Ovary (tissue), 9 donors: Measurements from ENCODE around the gene IFI30. TPM values are rescaled to one million over a fixed set of nuclear protein-coding genes. Genes with fewer than 3 reads are reported as not detected.

Source experiments
- DNase-seq, 5 donors: peaks; one replicate each; pipeline ENCODE4 v3.0.0-alpha.2; 2019 to 2020
- H3K27ac ChIP-seq, 2 donors: fragments of 200-600 bp; one replicate each; pipeline versions ENCODE4 v1.5.1 to v1.8.0; 2019 to 2022
- H3K27me3 ChIP-seq: fragments of 200-600 bp; one replicate; pipeline ENCODE4 v1.8.0; 2022
- H3K36me3 ChIP-seq: fragments of 200-600 bp; sonication (generic); one replicate; pipeline ENCODE4 v1.5.1; 2019
- H3K4me1 ChIP-seq: one replicate; pipeline ENCODE4 v1.8.1; 2013; ENCODE audit warnings: mild to moderate bottlenecking, moderate library complexity; ENCODE audit not compliant: insufficient read depth
- H3K4me3 ChIP-seq: fragments of 200-600 bp; sonication (generic); one replicate; pipeline ENCODE4 v1.5.1; 2017
- H3K9me3 ChIP-seq, 2 donors: fragments of 200-600 bp in 1 of 2; sonication (generic) in 1 of 2; one replicate each; pipeline versions ENCODE4 v1.5.1 to v1.8.1; 2013 to 2019; ENCODE audit warnings: mild to moderate bottlenecking in 1 of 2, moderate library complexity in 1 of 2
- EP300 ChIP-seq: sonication (generic); formaldehyde crosslinking; IDR thresholded peaks from one replicate; pipeline ENCODE4 v1.6.1; 2017; ENCODE audit warnings: antibody characterized with exemption
- POLR2A ChIP-seq: fragments of 450-650 bp; IDR thresholded peaks from one replicate; pipeline ENCODE4 v1.6.1; 2017; ENCODE audit warnings: antibody characterized with exemption, mild to moderate bottlenecking, moderate library complexity
- WGBS, 3 donors: extraction: QIAGEN DNeasy Blood & Tissue Kit in 1 of 3; methylation state at CpG; one replicate each; pipeline versions ENCODE4 v1.1.5 to v1.1.7; 2013 to 2017; 5-methylcytosine and 5-hydroxymethylcytosine counted together
- intact Hi-C, 4 donors: fragments of 100-400 bp; cut with DNase I; formaldehyde crosslinking; loops; one replicate each; pipeline versions ENCODE4 v1.11.0 to v1.15.1; 2022 to 2023
- polyA plus RNA-seq, 2 donors: library from polyadenylated mRNA; stranded (reverse); fragments of 200-250 nt in 1 of 2; fragments of 350-450 nt in 1 of 2; fragmentation: Illumina TruSeq in 1 of 2; extraction: RNeasy Lipid Tissue Mini Kit (QIAGEN cat#74804) in 1 of 2; gene quantifications; one replicate each; pipeline ENCODE4 v1.2.3, GENCODE V29; 2013 to 2014
- total RNA-seq, 7 donors: library from RNA; depleted of rRNA in 2 of 7; stranded (reverse); fragments of >200 nt in 2 of 7; fragmentation: NEBNext Ultra II Directional in 3 of 7; extraction: Animal tissue kit (Norgen Biotek cat#: 25700) in 3 of 7; gene quantifications; one replicate each; pipeline versions ENCODE4 v1.1.0 to v1.2.4, GENCODE V29; 2016 to 2023
- TF ChIP-seq, protein P1 (sequence below), 3 donors: fragments of 450-650 bp in 2 of 3; fragments of 200-600 bp in 1 of 3; IDR thresholded peaks; one replicate each; pipeline versions ENCODE4 v1.5.1 to v1.8.0; 2016 to 2022; ENCODE audit warnings: antibody characterized with exemption in 3 of 3, mild to moderate bottlenecking in 1 of 3
- donor health status: DM: no; HTN: no; CAD: no; lungs with moderate emphysema.
- donor health status: DM: no; HTN: no; CAD: no.
- donor health status: Bipolar disorder and iron deficiency.
- donor health status: DM: yes; HTN: yes; CAD: no.
- donor health status: DM: no; HTN: no; CAD: no.
- donor health status: DM: yes; HTN: yes; CAD: no.

IFI30 gene
- total and polyA plus RNA-seq, 9 donors: 10.1 to 70.9 (median 21.8) TPM

DNA sequence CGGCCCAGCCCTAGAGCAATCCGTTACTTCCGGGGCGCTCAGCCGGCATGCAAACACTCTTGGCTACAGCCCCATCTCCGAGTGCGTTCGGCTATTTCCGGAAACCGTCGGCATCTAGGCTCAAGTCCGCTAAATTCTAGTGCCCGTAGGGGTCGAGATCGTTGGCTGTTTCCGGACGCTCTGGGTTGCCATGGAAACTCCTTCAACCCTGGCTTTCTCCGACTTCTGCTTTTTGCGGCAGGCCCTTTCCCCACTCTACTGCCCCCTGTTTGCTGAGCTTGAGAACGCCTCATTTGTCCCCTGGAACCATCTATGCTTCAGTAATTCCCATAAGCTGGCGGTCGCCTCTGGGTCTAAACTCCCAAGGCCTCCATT is 21.2 kb upstream of the IFI30 start:
- peak overlapping the region; percentile 66 for H3K4me3 ChIP-seq
- H3K4me1 ChIP-seq: peaks cover 18% of the 10 kb centered on the region
- H3K27ac ChIP-seq: peak overlapping the region; percentile 73 to 79
- intact Hi-C loops: loop anchor here in 2 of 4 donors (5.0 to 10.0 kb wide), 3 partner anchors 35 to 72 kb away; partner anchors contain the start of gene PDE4C (in 1 of the 2)
- H3K36me3 ChIP-seq: no peaks in the 10 kb centered on the region
- no peaks in the 10 kb centered on the region for H3K27me3 ChIP-seq
- no peaks in the 10 kb centered on the region for H3K9me3 ChIP-seq
- 0% methylated on average over 22 of the region's 22 CpGs for WGBS, 3 donors
- peak; percentile 94 to 99 (median 98) for DNase-seq
- TF ChIP-seq POLR2A: peak; percentile 2
- TF ChIP-seq, protein P1, sequence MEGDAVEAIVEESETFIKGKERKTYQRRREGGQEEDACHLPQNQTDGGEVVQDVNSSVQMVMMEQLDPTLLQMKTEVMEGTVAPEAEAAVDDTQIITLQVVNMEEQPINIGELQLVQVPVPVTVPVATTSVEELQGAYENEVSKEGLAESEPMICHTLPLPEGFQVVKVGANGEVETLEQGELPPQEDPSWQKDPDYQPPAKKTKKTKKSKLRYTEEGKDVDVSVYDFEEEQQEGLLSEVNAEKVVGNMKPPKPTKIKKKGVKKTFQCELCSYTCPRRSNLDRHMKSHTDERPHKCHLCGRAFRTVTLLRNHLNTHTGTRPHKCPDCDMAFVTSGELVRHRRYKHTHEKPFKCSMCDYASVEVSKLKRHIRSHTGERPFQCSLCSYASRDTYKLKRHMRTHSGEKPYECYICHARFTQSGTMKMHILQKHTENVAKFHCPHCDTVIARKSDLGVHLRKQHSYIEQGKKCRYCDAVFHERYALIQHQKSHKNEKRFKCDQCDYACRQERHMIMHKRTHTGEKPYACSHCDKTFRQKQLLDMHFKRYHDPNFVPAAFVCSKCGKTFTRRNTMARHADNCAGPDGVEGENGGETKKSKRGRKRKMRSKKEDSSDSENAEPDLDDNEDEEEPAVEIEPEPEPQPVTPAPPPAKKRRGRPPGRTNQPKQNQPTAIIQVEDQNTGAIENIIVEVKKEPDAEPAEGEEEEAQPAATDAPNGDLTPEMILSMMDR (IDR thresholded peaks at IDR 0.05): peak; percentile 22 to 76 (median 74)
- no peak for TF ChIP-seq EP300

GRCh38 chr19:18152817-18153555 is 20.6 kb upstream of the IFI30 start, which contains the start of gene PIK3R2:
Gene PIK3R2 (plus strand): TSS chr19:18153163. CDS start chr19:18155880, 2,717 bp downstream.
- no peaks in the 10 kb centered on the region for H3K36me3 ChIP-seq
- H3K27ac ChIP-seq: peak within 1 kb of the TSS; percentile 73 to 79
- H3K27me3 ChIP-seq: no peaks in the 10 kb centered on the region
- H3K4me1 ChIP-seq: peaks cover 18% of the 10 kb centered on the region
- WGBS, 3 donors: 1% methylated on average over 34 to 86 of the region's 86 CpGs
- intact Hi-C loops: loop anchor here in 2 of 4 donors (5.0 to 10.0 kb wide), 3 partner anchors 36 to 72 kb away; partner anchors contain the start of gene PDE4C (in 1 of the 2)
- TF ChIP-seq EP300 (no peak), POLR2A (peak; percentile 49)
- H3K9me3 ChIP-seq: no peaks in the 10 kb centered on the region
- DNase-seq: peak; percentile 100
- H3K4me3 ChIP-seq: peak within 1 kb of the TSS; percentile 66

DNA sequence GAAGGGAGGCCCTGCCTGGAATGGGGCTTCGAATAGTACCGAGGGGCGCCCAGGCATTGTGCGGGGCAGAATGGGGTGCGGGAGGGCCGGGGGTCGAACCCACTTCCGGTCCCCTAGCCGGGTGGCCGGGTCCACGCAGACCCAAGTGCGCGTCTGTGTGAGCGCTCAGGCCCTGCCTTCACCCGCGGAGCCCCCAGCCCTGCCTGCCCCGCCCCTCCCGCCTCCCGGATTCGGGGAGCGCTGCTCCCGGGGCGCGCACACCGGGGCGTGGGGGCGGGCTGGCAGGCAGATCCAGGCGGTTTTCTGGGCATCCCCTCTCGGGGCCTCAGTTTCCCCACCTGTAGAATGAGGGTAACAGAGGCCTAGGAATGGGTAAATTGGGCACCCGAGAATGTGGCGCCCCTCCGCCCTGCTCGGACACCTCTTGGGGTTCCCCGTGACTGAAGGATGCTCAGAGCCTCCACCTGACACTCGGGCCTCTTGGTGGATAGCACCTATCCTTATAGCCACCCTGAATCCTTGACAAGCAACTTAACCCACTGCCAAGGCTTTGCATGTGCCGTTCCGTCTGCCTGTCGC is 20.0 kb upstream of the IFI30 start:
- intact Hi-C loops: loop anchor here in 2 of 4 donors (5.0 to 10.0 kb wide), 3 partner anchors 36 to 71 kb away; partner anchors contain the start of gene PDE4C (in 1 of the 2)

GRCh38 chr19:18155095-18156087 is 18.2 kb upstream of the IFI30 start:
- intact Hi-C loops: loop anchor here in 1 of 4 donors (10.0 kb wide), 1 partner anchor 69 kb away; the partner anchor contains the start of gene PDE4C
- H3K27ac ChIP-seq: peak overlapping the region in 1 of 2 donors; percentile 1
- DNase-seq: peak in 1 of 5 donors; percentile 55

More for the DNA sequence above, 20.0 kb upstream of the IFI30 start:
- 1 to 3% (median 1%) methylated on average over 28 to 38 of the region's 38 CpGs for WGBS, 3 donors
- peak overlapping the region; percentile 73 to 79 for H3K27ac ChIP-seq
- no peaks in the 10 kb centered on the region for H3K27me3 ChIP-seq
- H3K9me3 ChIP-seq: no peaks in the 10 kb centered on the region
- peak; percentile 52 to 71 (median 66) for DNase-seq
- peak overlapping the region; percentile 66 for H3K4me3 ChIP-seq
- TF ChIP-seq, protein P1 (IDR thresholded peaks at IDR 0.05): no peak
- TF ChIP-seq EP300 (no peak), POLR2A (no peak)
- peaks cover 18% of the 10 kb centered on the region for H3K4me1 ChIP-seq
- no peaks in the 10 kb centered on the region for H3K36me3 ChIP-seq

More at GRCh38 chr19:18155095-18156087, 18.2 kb upstream of the IFI30 start:
- Histone ChIP-seq H3K27me3 (no peaks in the 10 kb centered on the region), H3K36me3 (no peaks in the 10 kb centered on the region), H3K9me3 (no peaks in the 10 kb centered on the region), H3K4me3 (no peak overlapping the region), H3K4me1 (peaks cover 18% of the 10 kb centered on the region)
- TF ChIP-seq EP300 (no peak), POLR2A (no peak)
- TF ChIP-seq, protein P1 (IDR thresholded peaks at IDR 0.05): no peak
- WGBS, 3 donors: 92 to 94% (median 93%) methylated on average over 41 to 43 of the region's 43 CpGs
